Measurements from ENCODE around the gene ATP5F1C.

Gene ATP5F1C

DNA sequence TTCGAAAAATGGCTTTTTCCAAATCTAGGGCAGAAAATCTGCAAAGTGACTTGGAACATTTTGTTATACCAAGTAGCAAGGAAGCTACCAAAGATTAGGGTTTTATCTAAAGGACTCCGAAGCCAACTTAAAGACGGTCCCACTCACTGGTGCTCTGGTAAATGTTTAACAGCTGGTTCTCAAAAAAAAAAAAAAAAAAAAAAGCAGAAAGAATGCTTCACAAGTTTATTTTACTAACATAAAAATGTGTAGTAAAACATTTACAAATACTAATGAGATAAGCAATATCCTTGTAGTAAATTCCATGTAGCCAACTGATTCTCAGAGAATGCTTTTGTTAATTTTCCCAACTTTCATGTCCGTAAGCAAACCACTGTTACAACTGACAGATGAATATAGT lies 68.7 kb downstream of the ATP5F1C start:
- TF ChIP-seq CTCF (IDR thresholded peaks at IDR 0.05; ENCODE audit: control insufficient read depth, extremely low read depth, insufficient read depth), result no peak
- no peak for DNase-seq (ENCODE audit: low read depth)

DNA sequence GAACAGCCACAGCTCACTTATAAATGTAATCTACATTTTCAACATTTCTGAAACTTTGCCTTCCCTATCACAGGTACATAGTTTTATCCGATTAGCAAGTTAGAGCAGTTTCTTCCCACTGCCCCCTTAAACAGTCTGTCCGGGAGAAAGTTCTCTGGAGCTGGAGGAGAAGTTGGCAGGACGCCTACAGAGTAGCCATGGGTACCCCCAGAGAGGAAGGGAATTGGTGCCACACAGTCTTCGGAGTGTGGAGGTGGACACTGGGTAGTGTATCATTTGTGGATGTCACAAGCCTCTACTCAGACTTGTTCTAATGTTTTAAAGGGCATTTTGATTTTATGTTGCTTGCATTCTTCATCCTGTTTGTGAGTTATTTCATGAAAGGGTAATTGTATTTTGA lies 69.3 kb downstream of the ATP5F1C start:
- no peak for DNase-seq (ENCODE audit: low read depth)
- no peak for TF ChIP-seq CTCF (IDR thresholded peaks at IDR 0.05; ENCODE audit: control insufficient read depth, extremely low read depth, insufficient read depth)

More for the DNA sequence above, 68.7 kb downstream of the ATP5F1C start:
- H3K4me3 ChIP-seq (ENCODE audit: low read depth, low read length), result no peak overlapping the region

More for the DNA sequence above, 69.3 kb downstream of the ATP5F1C start:
- no peak overlapping the region for H3K4me3 ChIP-seq (ENCODE audit: low read depth, low read length)
